ENCODE data around the gene TPD52L2.

The TPD52L2 gene

GRCh38 chr20:63825331-63826118 lies 39.5 kb upstream of the TPD52L2 start:
- H4K20me1 ChIP-seq (ENCODE audit: insufficient read depth, low read length, poor library complexity, severe bottlenecking): no peaks in the 10 kb centered on the region
- no peak overlapping the region for H2AFZ ChIP-seq (ENCODE audit: low read length)
- no peaks in the 10 kb centered on the region for H3F3A ChIP-seq (ENCODE audit: low read depth)
- H3K4me3 ChIP-seq (ENCODE audit: low read length, poor library complexity, severe bottlenecking): no peak overlapping the region
- no peaks in the 10 kb centered on the region for H3K27me3 ChIP-seq (ENCODE audit: insufficient read depth, low read length, poor library complexity, severe bottlenecking)
- no peak overlapping the region for H3K9ac ChIP-seq (ENCODE audit: low read depth, low read length, poor library complexity, severe bottlenecking)
- H3K79me2 ChIP-seq (ENCODE audit: insufficient read depth, low read length): peaks cover 5% of the 10 kb centered on the region; the same call in 1 of the 2 replicates
- no peak overlapping the region for H3K4me2 ChIP-seq (ENCODE audit: low read depth, low read length, poor library complexity, severe bottlenecking)
- no peaks in the 10 kb centered on the region for H3K9me2 ChIP-seq (replicated peaks; ENCODE audit: low read depth, low read length)
- peaks cover 21% of the 10 kb centered on the region for H3K4me1 ChIP-seq (ENCODE audit: insufficient read depth, low read length, poor library complexity, severe bottlenecking)
- no peaks in the 10 kb centered on the region for H3K9me3 ChIP-seq (ENCODE audit: insufficient read depth, low read depth, low read length)
- H3K36me3 ChIP-seq (ENCODE audit: insufficient read depth, low read length): no peaks in the 10 kb centered on the region
- TF ChIP-seq CTCF (conservative IDR thresholded peaks at IDR 0.05; ENCODE audit: low read length) (no peak), EZH2phosphoT487 (IDR thresholded peaks at IDR 0.05; ENCODE audit: borderline replicate concordance) (no peak)

GRCh38 chr20:63826753-63827152 lies 38.3 kb upstream of the TPD52L2 start:
- Histone ChIP-seq H3K9me3 (ENCODE audit: insufficient read depth, low read depth, low read length) (no peaks in the 10 kb centered on the region), H3K79me2 (ENCODE audit: insufficient read depth, low read length) (peaks cover 5% of the 10 kb centered on the region; the same call in 1 of the 2 replicates), H3F3A (ENCODE audit: low read depth) (no peaks in the 10 kb centered on the region), H4K20me1 (ENCODE audit: insufficient read depth, low read length, poor library complexity, severe bottlenecking) (no peaks in the 10 kb centered on the region), H3K27me3 (ENCODE audit: insufficient read depth, low read length, poor library complexity, severe bottlenecking) (no peaks in the 10 kb centered on the region), H3K9ac (ENCODE audit: low read depth, low read length, poor library complexity, severe bottlenecking) (no peak overlapping the region), H3K4me1 (ENCODE audit: insufficient read depth, low read length, poor library complexity, severe bottlenecking) (peaks cover 21% of the 10 kb centered on the region), H2AFZ (ENCODE audit: low read length) (no peak overlapping the region), H3K36me3 (ENCODE audit: insufficient read depth, low read length) (no peaks in the 10 kb centered on the region), H3K9me2 (replicated peaks; ENCODE audit: low read depth, low read length) (no peaks in the 10 kb centered on the region), H3K4me2 (ENCODE audit: low read depth, low read length, poor library complexity, severe bottlenecking) (no peak overlapping the region), H3K4me3 (ENCODE audit: low read length, poor library complexity, severe bottlenecking) (no peak overlapping the region)
- TF ChIP-seq EZH2phosphoT487 (IDR thresholded peaks at IDR 0.05; ENCODE audit: borderline replicate concordance) (no peak), CTCF (conservative IDR thresholded peaks at IDR 0.05; ENCODE audit: low read length) (no peak)

GRCh38 chr20:63828124-63828523 lies 36.9 kb upstream of the TPD52L2 start:
- Histone ChIP-seq H3K27me3 (ENCODE audit: insufficient read depth, low read length, poor library complexity, severe bottlenecking) (no peaks in the 10 kb centered on the region), H2AFZ (ENCODE audit: low read length) (no peak overlapping the region), H4K20me1 (ENCODE audit: insufficient read depth, low read length, poor library complexity, severe bottlenecking) (no peaks in the 10 kb centered on the region)

More at GRCh38 chr20:63828124-63828523, 36.9 kb upstream of the TPD52L2 start:
- TF ChIP-seq EZH2phosphoT487 (IDR thresholded peaks at IDR 0.05; ENCODE audit: borderline replicate concordance) (no peak), CTCF (conservative IDR thresholded peaks at IDR 0.05; ENCODE audit: low read length) (no peak)
- Histone ChIP-seq H3K9ac (ENCODE audit: low read depth, low read length, poor library complexity, severe bottlenecking) (no peak overlapping the region), H3K9me3 (ENCODE audit: insufficient read depth, low read depth, low read length) (no peaks in the 10 kb centered on the region), H3K4me2 (ENCODE audit: low read depth, low read length, poor library complexity, severe bottlenecking) (peak overlapping the region; percentile 84), H3F3A (ENCODE audit: low read depth) (no peaks in the 10 kb centered on the region), H3K36me3 (ENCODE audit: insufficient read depth, low read length) (no peaks in the 10 kb centered on the region), H3K4me1 (ENCODE audit: insufficient read depth, low read length, poor library complexity, severe bottlenecking) (peaks cover 21% of the 10 kb centered on the region), H3K4me3 (ENCODE audit: low read length, poor library complexity, severe bottlenecking) (no peak overlapping the region), H3K79me2 (ENCODE audit: insufficient read depth, low read length) (peaks cover 5% of the 10 kb centered on the region; the same call in 1 of the 2 replicates), H3K9me2 (replicated peaks; ENCODE audit: low read depth, low read length) (no peaks in the 10 kb centered on the region)

Measured in Loucy (cell line).